Measurements from ENCODE around the gene H6PD. TPM values are rescaled to one million over a fixed set of nuclear protein-coding genes. Genes with fewer than 3 reads are reported as not detected.

Gene H6PD
- total and polyA plus RNA-seq, 9 of the 15 experiments (the other 6 are each of a cell fraction or from before 2014, with no cell fraction given) = 0.04 to 2.5 (median 0.95) TPM

GRCh38 chr1:9262096-9262986 lies 27.8 kb downstream of the H6PD start:
- no peak overlapping the region for H3K9ac ChIP-seq (ENCODE audit: insufficient read depth in 1 of 2, low read depth in 2 of 2, low read length in 2 of 2)
- FAIRE-seq (no peak), ATAC-seq (no peak), DNase-seq (ENCODE audit: extremely low read depth in 1 of 4, low spot score in 3 of 4) (no peak)
- H3K27ac ChIP-seq (ENCODE audit: extremely low read depth, low read depth, low read length) = no peak overlapping the region
- no peak overlapping the region for H3K4me2 ChIP-seq (ENCODE audit: insufficient read depth, low read length)
- no TSS peak for BruUV-seq (replicated peaks)
- H4K20me1 ChIP-seq (replicated peaks; ENCODE audit: control insufficient read depth, insufficient read depth, low read length) = peaks cover 16% of the 10 kb centered on the region
- intact Hi-C loops (cut with micrococcal nuclease) = no loop called here
- ChIA-PET POLR2A (no interaction called here), CTCF (ENCODE audit: low intra/inter-chr PET ratio) (no interaction called here)
- H3K27me3 ChIP-seq (ENCODE audit: control insufficient read depth in 2 of 2, insufficient read depth in 2 of 2, low read length in 2 of 2) = peaks cover 24 to 56% of the 10 kb centered on the region in 2 experiments
- TF ChIP-seq ZNF274 (IDR thresholded peaks at IDR 0.05; ENCODE audit: borderline replicate concordance, low read depth, low read length) (no peak), ARID4B (CRISPR knock-in tag; IDR thresholded peaks at IDR 0.05) (no peak), CBX1 (IDR thresholded peaks at IDR 0.05; ENCODE audit: low read depth) (no peak), TAF7 (tag; IDR thresholded peaks at IDR 0.05) (no peak), MED1 (CRISPR knock-in tag; IDR thresholded peaks at IDR 0.05; ENCODE audit: borderline replicate concordance) (no peak), ZNF133 (CRISPR knock-in tag; IDR thresholded peaks at IDR 0.05) (no peak), ILF3 (IDR thresholded peaks at IDR 0.05; ENCODE audit: borderline replicate concordance) (no peak), XRCC3 (IDR thresholded peaks at IDR 0.05) (no peak), SIRT6 (IDR thresholded peaks at IDR 0.05; ENCODE audit: low read depth, low read length) (no peak)
- TF ChIP-seq, protein P1, sequence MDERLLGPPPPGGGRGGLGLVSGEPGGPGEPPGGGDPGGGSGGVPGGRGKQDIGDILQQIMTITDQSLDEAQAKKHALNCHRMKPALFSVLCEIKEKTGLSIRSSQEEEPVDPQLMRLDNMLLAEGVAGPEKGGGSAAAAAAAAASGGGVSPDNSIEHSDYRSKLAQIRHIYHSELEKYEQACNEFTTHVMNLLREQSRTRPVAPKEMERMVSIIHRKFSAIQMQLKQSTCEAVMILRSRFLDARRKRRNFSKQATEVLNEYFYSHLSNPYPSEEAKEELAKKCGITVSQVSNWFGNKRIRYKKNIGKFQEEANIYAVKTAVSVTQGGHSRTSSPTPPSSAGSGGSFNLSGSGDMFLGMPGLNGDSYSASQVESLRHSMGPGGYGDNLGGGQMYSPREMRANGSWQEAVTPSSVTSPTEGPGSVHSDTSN (CRISPR knock-in tag; IDR thresholded peaks at IDR 0.05; ENCODE audit: low read depth) = no peak
- TF ChIP-seq, protein P1 (tag; conservative IDR thresholded peaks at IDR 0.05; ENCODE audit: low read depth) = no peak
- no peak overlapping the region for H2AFZ ChIP-seq (ENCODE audit: low read depth, low read length)
- WGBS (ENCODE audit: insufficient coverage, low coverage, missing lambda C conversion rate) = 29% methylated on average over 33 of the region's 33 CpGs
- in situ Hi-C loops (cut with MboI) = no loop called here
- peaks cover 23% of the 10 kb centered on the region for H3K9me3 ChIP-seq (replicated peaks; ENCODE audit: control insufficient read depth, insufficient read depth, low read depth, low read length)
- H3K4me1 ChIP-seq (replicated peaks in 1 of 2; ENCODE audit: control insufficient read depth in 2 of 2, insufficient read depth in 2 of 2, low read length in 2 of 2) = peaks cover 0 to 17% of the 10 kb centered on the region in 2 experiments; a peak in 2 of 5 replicates
- H3K4me3 ChIP-seq = no peak overlapping the region
- no peaks in the 10 kb centered on the region for H3K9me1 ChIP-seq (ENCODE audit: control insufficient read depth, insufficient read depth, low read length)
- H3K79me2 ChIP-seq (ENCODE audit: control insufficient read depth, insufficient read depth, low read length) = no peaks in the 10 kb centered on the region
- H3K36me3 ChIP-seq (ENCODE audit: control insufficient read depth, insufficient read depth, low read length) = no peaks in the 10 kb centered on the region
